ENCODE results near the gene SHF.

Gene SHF

GRCh38 chr15:45198337-45199135, 10.8 kb upstream of the SHF start:
- DNase-seq (ENCODE audit: low spot score): peak; percentile 85

- DNase-seq (ENCODE audit: low spot score): no peak
Measured at GRCh38 chr15:45197512-45197911, 9.7 kb upstream of the SHF start.

- DNase-seq (ENCODE audit: low spot score): no peak
Measured at GRCh38 chr15:45187578-45187893, 230 bp downstream of the SHF start.

GRCh38 chr15:45186771-45187577, 792 bp downstream of the SHF start:
- peak; percentile 49 for DNase-seq (ENCODE audit: low spot score)

GRCh38 chr15:45185903-45186770, 1.6 kb downstream of the SHF start:
- DNase-seq (ENCODE audit: low spot score): no peak

GRCh38 chr15:45185069-45185779, 2.5 kb downstream of the SHF start:
- no peak for DNase-seq (ENCODE audit: low spot score)

GRCh38 chr15:45184562-45185041, 3.2 kb downstream of the SHF start:
- DNase-seq (ENCODE audit: low spot score): no peak

GRCh38 chr15:45183511-45183910, 4.3 kb downstream of the SHF start:
- peak; percentile 14 for DNase-seq (ENCODE audit: low spot score)

- DNase-seq (ENCODE audit: low spot score): peak; percentile 10
Measured at GRCh38 chr15:45182996-45183395, 4.8 kb downstream of the SHF start.

- DNase-seq (ENCODE audit: low spot score): peak; percentile 71
Measured at GRCh38 chr15:45181491-45182285, 6.1 kb downstream of the SHF start.

GRCh38 chr15:45180648-45181436, 6.9 kb downstream of the SHF start:
- DNase-seq (ENCODE audit: low spot score): peak; percentile 25

GRCh38 chr15:45180201-45180600, 7.6 kb downstream of the SHF start:
- DNase-seq (ENCODE audit: low spot score): no peak

GRCh38 chr15:45179221-45179985, 8.4 kb downstream of the SHF start:
- DNase-seq (ENCODE audit: low spot score): peak; percentile 68

GRCh38 chr15:45177285-45177684, 10.5 kb downstream of the SHF start:
- DNase-seq (ENCODE audit: low spot score): no peak

GRCh38 chr15:45174577-45174976, 13.2 kb downstream of the SHF start:
- DNase-seq (ENCODE audit: low spot score): no peak

GRCh38 chr15:45174069-45174468, 13.7 kb downstream of the SHF start:
- DNase-seq (ENCODE audit: low spot score): no peak

GRCh38 chr15:45171912-45172311, 15.9 kb downstream of the SHF start:
- no peak for DNase-seq (ENCODE audit: low spot score)

- DNase-seq (ENCODE audit: low spot score): no peak
Measured at GRCh38 chr15:45169608-45170480, 17.9 kb downstream of the SHF start.
